Thyroid gland (tissue), 4 donors: ENCODE data around the gene SOWAHA.
"Not testable (repeated sequence)": the region's sequence is repeated elsewhere in the genome, so short reads cannot be mapped to it uniquely, and the experiment has no call there.

ENCODE experiments used
- CTCF ChIP-seq, 6 experiments: fragments of 200-600 bp in 3 of 6; fragments of 450-650 bp in 3 of 6; sonication (generic) in 3 of 6; IDR thresholded peaks; one replicate each; pipeline ENCODE4 v1.5.1; 2016 to 2019; ENCODE audit warnings: antibody characterized with exemption in 6 of 6, mild to moderate bottlenecking in 2 of 6, inconsistent platforms in 1 of 6, moderate library complexity in 1 of 6
- POLR2A ChIP-seq, 2 donors: fragments of 450-650 bp; IDR thresholded peaks; one replicate each; pipeline ENCODE4 v1.6.1; 2017; ENCODE audit warnings: antibody characterized with exemption in 2 of 2, mild to moderate bottlenecking in 2 of 2, moderate library complexity in 1 of 2

GRCh38 chr5:132854992-132855391, 41.9 kb downstream of the SOWAHA start:
- TF ChIP-seq CTCF, POLR2A (IDR thresholded peaks at IDR 0.05): not testable (repeated sequence)
